ENCODE measurements around the gene PON1.

DNA sequence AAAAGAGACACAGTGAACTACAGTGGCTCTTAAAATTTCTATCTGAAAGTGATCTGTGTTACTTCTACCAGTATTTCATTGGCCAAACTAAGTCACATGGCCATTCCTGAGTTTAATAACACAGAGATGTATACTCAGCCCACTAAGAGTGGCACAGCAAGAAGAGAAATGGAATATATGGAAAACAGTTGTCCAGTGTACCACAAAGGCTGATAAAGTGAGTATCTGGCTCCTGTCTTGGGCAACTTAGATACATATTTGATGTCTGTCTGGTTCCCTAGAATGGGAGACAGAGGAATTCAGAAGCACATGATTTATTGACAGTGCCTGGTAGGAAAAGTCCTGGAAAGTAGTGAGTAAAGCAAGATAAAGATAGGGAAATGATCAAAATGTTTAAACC is 10.1 kb upstream of the PON1 start:
- no peak for TF ChIP-seq EZH2 (IDR thresholded peaks at IDR 0.05; ENCODE audit: low read length)
- TF ChIP-seq, protein P1, sequence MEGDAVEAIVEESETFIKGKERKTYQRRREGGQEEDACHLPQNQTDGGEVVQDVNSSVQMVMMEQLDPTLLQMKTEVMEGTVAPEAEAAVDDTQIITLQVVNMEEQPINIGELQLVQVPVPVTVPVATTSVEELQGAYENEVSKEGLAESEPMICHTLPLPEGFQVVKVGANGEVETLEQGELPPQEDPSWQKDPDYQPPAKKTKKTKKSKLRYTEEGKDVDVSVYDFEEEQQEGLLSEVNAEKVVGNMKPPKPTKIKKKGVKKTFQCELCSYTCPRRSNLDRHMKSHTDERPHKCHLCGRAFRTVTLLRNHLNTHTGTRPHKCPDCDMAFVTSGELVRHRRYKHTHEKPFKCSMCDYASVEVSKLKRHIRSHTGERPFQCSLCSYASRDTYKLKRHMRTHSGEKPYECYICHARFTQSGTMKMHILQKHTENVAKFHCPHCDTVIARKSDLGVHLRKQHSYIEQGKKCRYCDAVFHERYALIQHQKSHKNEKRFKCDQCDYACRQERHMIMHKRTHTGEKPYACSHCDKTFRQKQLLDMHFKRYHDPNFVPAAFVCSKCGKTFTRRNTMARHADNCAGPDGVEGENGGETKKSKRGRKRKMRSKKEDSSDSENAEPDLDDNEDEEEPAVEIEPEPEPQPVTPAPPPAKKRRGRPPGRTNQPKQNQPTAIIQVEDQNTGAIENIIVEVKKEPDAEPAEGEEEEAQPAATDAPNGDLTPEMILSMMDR (optimal IDR thresholded peaks at IDR 0.05 in 1 of 3, IDR thresholded peaks at IDR 0.05 in 1 of 3, conservative IDR thresholded peaks at IDR 0.05 in 1 of 3; ENCODE audit: extremely low read depth in 1 of 3, insufficient read depth in 2 of 3, low read length in 3 of 3) = no peak

Data from keratinocyte (primary cell).